Measurements from ENCODE around the gene YARS1. TPM values are rescaled to one million over a fixed set of nuclear protein-coding genes. Genes with fewer than 3 reads are reported as not detected.

Gene YARS1
- polyA plus RNA-seq, 1 donor from 2014 or later: 49.4 TPM

- no peaks in the 10 kb centered on the region for H3K9me3 ChIP-seq (ENCODE audit: low read length)
- TF ChIP-seq TAF1 (IDR thresholded peaks at IDR 0.05; ENCODE audit: low read depth): no peak
- TF ChIP-seq POLR2AphosphoS5 (IDR thresholded peaks at IDR 0.05): no peak
- no peak for TF ChIP-seq EP300 (conservative IDR thresholded peaks at IDR 0.05; ENCODE audit: poor library complexity, severe bottlenecking)
- TF ChIP-seq SMC3 (conservative IDR thresholded peaks at IDR 0.05; ENCODE audit: poor library complexity): no peak
- TF ChIP-seq EZH2 (IDR thresholded peaks at IDR 0.05; ENCODE audit: borderline replicate concordance, insufficient read depth, low read length, poor library complexity, severe bottlenecking): no peak
- no peak for TF ChIP-seq RAD21 (conservative IDR thresholded peaks at IDR 0.05)
- TF ChIP-seq CTCF (IDR thresholded peaks at IDR 0.05; ENCODE audit: poor library complexity, severe bottlenecking): no peak
- TF ChIP-seq REST (IDR thresholded peaks at IDR 0.05; ENCODE audit: borderline replicate concordance): no peak
- H2AFZ ChIP-seq (ENCODE audit: low read depth, low read length): no peak overlapping the region
- H3F3A ChIP-seq (ENCODE audit: insufficient read depth, low read length, poor library complexity, severe bottlenecking): no peaks in the 10 kb centered on the region
- no peaks in the 10 kb centered on the region for H3K27me3 ChIP-seq (ENCODE audit: insufficient read depth, low read depth, low read length)
- H4K20me1 ChIP-seq (ENCODE audit: insufficient read depth): no peaks in the 10 kb centered on the region
- no peak overlapping the region for H3K9ac ChIP-seq (ENCODE audit: low read length)
- H3K27ac ChIP-seq (ENCODE audit: low read length): no peak overlapping the region
- no peaks in the 10 kb centered on the region for H3K79me2 ChIP-seq (replicated peaks; ENCODE audit: insufficient read depth, low read length)
- no peak overlapping the region for H3K4me3 ChIP-seq (ENCODE audit: low read length)
- no peaks in the 10 kb centered on the region for H3K36me3 ChIP-seq (ENCODE audit: insufficient read depth, low read length)
- H3K4me2 ChIP-seq (ENCODE audit: low read length): no peak overlapping the region
- H3K9me2 ChIP-seq (ENCODE audit: insufficient read depth, low read length): no peaks in the 10 kb centered on the region
Measured at GRCh38 chr1:32780628-32781234, 36.4 kb downstream of the YARS1 start.

- no peak overlapping the region for H3K27ac ChIP-seq (ENCODE audit: low read length)
- H3K36me3 ChIP-seq (ENCODE audit: insufficient read depth, low read length): no peaks in the 10 kb centered on the region
- H3K9me2 ChIP-seq (ENCODE audit: insufficient read depth, low read length): no peaks in the 10 kb centered on the region
- TF ChIP-seq SMC3 (conservative IDR thresholded peaks at IDR 0.05; ENCODE audit: poor library complexity): no peak
- no peak for TF ChIP-seq EZH2 (IDR thresholded peaks at IDR 0.05; ENCODE audit: borderline replicate concordance, insufficient read depth, low read length, poor library complexity, severe bottlenecking)
- no peak for TF ChIP-seq EP300 (conservative IDR thresholded peaks at IDR 0.05; ENCODE audit: poor library complexity, severe bottlenecking)
- no peak for TF ChIP-seq CTCF (IDR thresholded peaks at IDR 0.05; ENCODE audit: poor library complexity, severe bottlenecking)
- no peak for TF ChIP-seq RAD21 (conservative IDR thresholded peaks at IDR 0.05)
- TF ChIP-seq TAF1 (IDR thresholded peaks at IDR 0.05; ENCODE audit: low read depth): no peak
- no peak for TF ChIP-seq REST (IDR thresholded peaks at IDR 0.05; ENCODE audit: borderline replicate concordance)
- no peak for TF ChIP-seq POLR2AphosphoS5 (IDR thresholded peaks at IDR 0.05)
- no peak for TF ChIP-seq MXI1 (conservative IDR thresholded peaks at IDR 0.05; ENCODE audit: poor library complexity, severe bottlenecking)
- no peaks in the 10 kb centered on the region for H4K20me1 ChIP-seq (ENCODE audit: insufficient read depth)
- H3K27me3 ChIP-seq (ENCODE audit: insufficient read depth, low read depth, low read length): no peaks in the 10 kb centered on the region
- no peak overlapping the region for H3K9ac ChIP-seq (ENCODE audit: low read length)
- H3F3A ChIP-seq (ENCODE audit: insufficient read depth, low read length, poor library complexity, severe bottlenecking): no peaks in the 10 kb centered on the region
- H2AFZ ChIP-seq (ENCODE audit: low read depth, low read length): no peak overlapping the region
- H3K9me3 ChIP-seq (ENCODE audit: low read length): no peaks in the 10 kb centered on the region
- no peak overlapping the region for H3K4me2 ChIP-seq (ENCODE audit: low read length)
- no peak overlapping the region for H3K4me3 ChIP-seq (ENCODE audit: low read length)
- H3K79me2 ChIP-seq (replicated peaks; ENCODE audit: insufficient read depth, low read length): no peaks in the 10 kb centered on the region
Measured at GRCh38 chr1:32780005-32780404, 37.2 kb downstream of the YARS1 start.

Measured in neural cell (in vitro differentiated cells).